Testis (tissue), 3 donors: Measurements from ENCODE around the gene C20orf144. TPM values are rescaled to one million over a fixed set of nuclear protein-coding genes. Genes with fewer than 3 reads are reported as not detected.

Experiments
- DNase-seq: peaks from one replicate; pipeline ENCODE4 v3.0.0-alpha.2; 2019
- H3K27ac ChIP-seq, 2 donors: fragments of 200-600 bp; sonication (generic); one replicate each; pipeline ENCODE4 v1.5.1; 2019
- H3K27me3 ChIP-seq: fragments of 200-600 bp; sonication (generic); one replicate; pipeline ENCODE4 v1.5.1; 2019
- H3K36me3 ChIP-seq: fragments of 200-600 bp; sonication (generic); one replicate; pipeline ENCODE4 v1.5.1; 2017; ENCODE audit warnings: low read depth; ENCODE audit errors: missing control alignments
- H3K4me1 ChIP-seq: fragments of 200-600 bp; sonication (generic); one replicate; pipeline ENCODE4 v1.5.1; 2019
- H3K4me3 ChIP-seq, 2 donors: fragments of 200-600 bp; sonication (generic); one replicate each; pipeline ENCODE4 v1.5.1; 2017 to 2019
- H3K9me3 ChIP-seq: fragments of 200-600 bp; sonication (generic); one replicate; pipeline ENCODE4 v1.5.1; 2017
- POLR2A ChIP-seq: fragments of 450-650 bp; IDR thresholded peaks from one replicate; pipeline ENCODE4 v1.6.1; 2017; ENCODE audit warnings: antibody characterized with exemption, mild to moderate bottlenecking, moderate library complexity
- WGBS, 2 donors: methylation state at CpG; one replicate each; pipeline ENCODE4 v1.1.5; 2018; 5-methylcytosine and 5-hydroxymethylcytosine counted together
- intact Hi-C: fragments of 100-400 bp; cut with DNase I; formaldehyde crosslinking; loops from one replicate; pipeline ENCODE4 v1.15.1; 2023; ENCODE audit warnings: low total_unique reads
- polyA plus RNA-seq: library from polyadenylated mRNA; stranded (reverse); fragments of 350-450 nt; fragmentation: Illumina TruSeq; extraction: RNeasy Lipid Tissue Mini Kit (QIAGEN cat#74804); gene quantifications from one replicate; pipeline ENCODE4 v1.2.3, GENCODE V29; 2014; ENCODE audit warnings: low read depth, low replicate concordance; ENCODE audit not compliant: insufficient read depth
- total RNA-seq, 2 donors: library from RNA; depleted of rRNA; stranded (reverse); fragments of >200 nt; gene quantifications; one replicate each; pipeline ENCODE4 v1.2.3, GENCODE V29; 2016
- TF ChIP-seq, protein P1 (sequence below), 3 experiments: fragments of 450-650 bp in 2 of 3; fragments of 200-600 bp in 1 of 3; sonication (generic) in 1 of 3; IDR thresholded peaks; one replicate each; pipeline ENCODE4 v1.5.1; 2016 to 2019; ENCODE audit warnings: antibody characterized with exemption in 3 of 3, mild to moderate bottlenecking in 2 of 3, moderate library complexity in 1 of 3

Gene C20orf144
- total and polyA plus RNA-seq, 3 donors from 2014 or later: 40.0 to 128 (median 119) TPM

DNA sequence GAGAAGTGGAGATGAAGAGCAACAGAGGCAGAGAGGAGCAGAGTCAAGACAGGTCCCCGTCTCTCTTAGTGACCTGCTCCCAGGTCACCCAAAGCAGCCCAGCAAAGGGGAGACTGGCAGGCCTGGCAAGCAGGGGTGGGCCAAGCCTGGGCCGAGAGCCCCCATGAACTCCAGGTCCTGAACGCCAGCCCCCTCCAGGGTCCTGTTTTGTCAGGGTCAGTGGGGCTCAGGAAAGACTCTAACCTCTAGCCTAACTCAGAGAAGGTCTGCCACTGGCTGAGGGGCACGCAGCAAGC lies 10.9 kb downstream of the C20orf144 start:
- no peak for DNase-seq
- H3K27me3 ChIP-seq: no peaks in the 10 kb centered on the region
- peak overlapping the region; percentile 77 to 86 for H3K4me3 ChIP-seq
- H3K9me3 ChIP-seq: no peaks in the 10 kb centered on the region
- WGBS, 2 donors: 68 to 70% methylated on average over 2 to 4 of the region's 4 CpGs
- intact Hi-C loops: no loop called here
- H3K27ac ChIP-seq: peak overlapping the region; percentile 85 to 92
- no peaks in the 10 kb centered on the region for H3K36me3 ChIP-seq
- peaks cover 43% of the 10 kb centered on the region for H3K4me1 ChIP-seq
- no peak for TF ChIP-seq POLR2A
- TF ChIP-seq, protein P1, sequence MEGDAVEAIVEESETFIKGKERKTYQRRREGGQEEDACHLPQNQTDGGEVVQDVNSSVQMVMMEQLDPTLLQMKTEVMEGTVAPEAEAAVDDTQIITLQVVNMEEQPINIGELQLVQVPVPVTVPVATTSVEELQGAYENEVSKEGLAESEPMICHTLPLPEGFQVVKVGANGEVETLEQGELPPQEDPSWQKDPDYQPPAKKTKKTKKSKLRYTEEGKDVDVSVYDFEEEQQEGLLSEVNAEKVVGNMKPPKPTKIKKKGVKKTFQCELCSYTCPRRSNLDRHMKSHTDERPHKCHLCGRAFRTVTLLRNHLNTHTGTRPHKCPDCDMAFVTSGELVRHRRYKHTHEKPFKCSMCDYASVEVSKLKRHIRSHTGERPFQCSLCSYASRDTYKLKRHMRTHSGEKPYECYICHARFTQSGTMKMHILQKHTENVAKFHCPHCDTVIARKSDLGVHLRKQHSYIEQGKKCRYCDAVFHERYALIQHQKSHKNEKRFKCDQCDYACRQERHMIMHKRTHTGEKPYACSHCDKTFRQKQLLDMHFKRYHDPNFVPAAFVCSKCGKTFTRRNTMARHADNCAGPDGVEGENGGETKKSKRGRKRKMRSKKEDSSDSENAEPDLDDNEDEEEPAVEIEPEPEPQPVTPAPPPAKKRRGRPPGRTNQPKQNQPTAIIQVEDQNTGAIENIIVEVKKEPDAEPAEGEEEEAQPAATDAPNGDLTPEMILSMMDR (IDR thresholded peaks at IDR 0.05): no peak

DNA sequence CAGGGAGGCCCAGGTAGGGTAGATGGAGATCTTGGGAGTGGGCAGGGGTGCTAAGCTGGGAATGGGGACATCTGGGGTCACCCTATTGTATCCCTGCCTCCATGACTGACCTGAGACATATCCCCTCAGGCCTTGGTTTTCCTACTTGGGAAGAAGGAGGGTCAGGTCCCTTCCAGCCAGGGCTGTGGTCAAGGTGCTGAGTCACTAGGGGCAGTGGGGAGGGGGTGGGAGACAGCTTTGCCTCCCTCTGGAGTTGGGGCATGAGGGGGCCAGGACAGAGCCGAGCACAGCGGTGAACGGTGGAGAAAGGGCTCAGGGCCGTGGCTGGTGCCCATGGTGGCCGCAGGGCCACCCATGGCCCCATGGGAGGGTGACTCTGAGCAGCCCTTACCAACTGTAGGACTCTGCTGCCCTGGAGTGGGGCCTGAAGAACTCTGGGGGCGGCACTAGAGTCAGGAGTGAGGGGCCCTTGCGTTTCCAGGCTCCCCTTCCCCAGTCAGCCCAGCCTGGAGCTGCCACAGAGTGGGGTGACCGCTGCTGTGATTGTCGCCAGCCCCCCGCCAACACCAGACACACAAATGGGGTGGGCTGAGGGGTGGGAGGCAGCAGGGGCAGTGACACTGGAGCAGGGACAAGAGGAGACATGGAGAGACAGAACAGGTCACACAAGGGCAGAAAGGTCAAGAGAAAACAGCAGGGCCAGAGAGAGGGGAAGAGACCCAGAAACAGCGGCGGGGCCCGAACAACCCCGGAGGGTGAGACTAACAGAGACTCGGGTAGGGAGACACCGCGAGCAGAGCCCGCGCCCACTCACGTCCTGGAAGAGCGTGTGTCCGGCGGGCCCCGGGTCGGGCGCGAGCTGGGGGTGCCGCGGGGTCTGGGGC lies 11.5 kb downstream of the C20orf144 start:
- Histone ChIP-seq H3K27me3 (no peaks in the 10 kb centered on the region), H3K4me3 (peak overlapping the region; percentile 77 to 86), H3K36me3 (no peaks in the 10 kb centered on the region), H3K27ac (peak overlapping the region; percentile 85 to 92), H3K9me3 (no peaks in the 10 kb centered on the region), H3K4me1 (peaks cover 43% of the 10 kb centered on the region)
- intact Hi-C loops: no loop called here
- TF ChIP-seq, protein P1 (IDR thresholded peaks at IDR 0.05): no peak
- TF ChIP-seq POLR2A: no peak
- no peak for DNase-seq
- 0 to 5% methylated on average over 14 to 29 of the region's 29 CpGs for WGBS, 2 donors

GRCh38 chr20:33674294-33675135 lies 12.4 kb downstream of the C20orf144 start, which contains the start of gene NECAB3:
TSS of gene NECAB3 (minus strand) at chr20:33674428. CDS start at chr20:33674352, 76 bp downstream.
- WGBS, 2 donors: 1 to 2% methylated on average over 7 to 21 of the region's 73 CpGs
- no peak for TF ChIP-seq POLR2A
- TF ChIP-seq, protein P1 (IDR thresholded peaks at IDR 0.05): no peak
- intact Hi-C loops: no loop called here
- no peaks in the 10 kb centered on the region for H3K36me3 ChIP-seq
- no peaks in the 10 kb centered on the region for H3K9me3 ChIP-seq
- H3K27me3 ChIP-seq: no peaks in the 10 kb centered on the region
- peak within 1 kb of the TSS; percentile 77 to 86 for H3K4me3 ChIP-seq
- peak within 1 kb of the TSS; percentile 92 to 97 for H3K27ac ChIP-seq
- DNase-seq: peak; percentile 89
- peaks cover 43% of the 10 kb centered on the region for H3K4me1 ChIP-seq

DNA sequence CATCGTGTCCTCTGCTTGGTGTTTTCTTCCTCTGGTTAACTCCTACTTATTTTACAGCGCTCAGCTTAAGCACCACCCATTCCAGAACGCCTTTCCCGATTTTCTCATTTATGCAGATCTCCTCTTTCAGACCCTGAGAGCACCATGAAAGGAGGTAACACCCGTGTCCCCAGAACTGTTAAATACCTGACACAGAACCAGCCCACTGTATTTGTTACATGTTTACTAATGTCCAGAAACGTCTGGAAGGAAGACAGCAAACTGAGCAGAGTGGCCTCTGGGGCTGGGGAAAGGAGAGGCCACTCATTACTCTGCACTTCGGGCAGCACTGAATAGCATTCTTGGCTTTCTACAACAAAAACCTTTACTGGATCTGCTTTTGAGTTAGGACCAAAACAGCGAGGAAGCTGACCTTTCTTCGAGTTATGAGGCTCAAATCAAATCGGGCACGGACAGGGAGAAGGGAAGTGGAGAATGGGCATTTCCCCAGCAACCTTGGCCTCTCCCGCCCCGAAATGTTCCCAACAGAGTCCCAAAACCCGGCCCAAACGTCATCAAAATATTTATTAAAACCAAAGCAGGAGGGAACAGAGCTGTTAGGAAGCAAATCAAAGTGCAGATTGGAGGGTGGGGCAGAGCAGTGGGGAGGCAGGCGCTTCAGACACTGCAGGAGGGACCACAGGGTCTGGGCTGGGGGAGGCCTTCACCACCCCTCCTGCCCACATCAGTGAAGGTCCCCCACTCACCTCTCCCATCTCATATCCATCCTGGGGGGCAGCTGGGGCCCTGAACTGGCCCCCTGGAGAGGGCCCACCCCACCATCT lies 13.2 kb downstream of the C20orf144 start:
- WGBS, 2 donors: 9 to 15% methylated on average over 16 of the region's 16 CpGs
- peak; percentile 82 for DNase-seq
- H3K4me3 ChIP-seq: peak overlapping the region; percentile 77 to 86
- H3K27me3 ChIP-seq: no peaks in the 10 kb centered on the region
- H3K4me1 ChIP-seq: peaks cover 43% of the 10 kb centered on the region
- no peaks in the 10 kb centered on the region for H3K9me3 ChIP-seq
- no peaks in the 10 kb centered on the region for H3K36me3 ChIP-seq
- no peak for TF ChIP-seq POLR2A
- TF ChIP-seq, protein P1 (IDR thresholded peaks at IDR 0.05): no peak
- intact Hi-C loops: no loop called here
- H3K27ac ChIP-seq: peak overlapping the region; percentile 92 to 97
